22Rv1 (cell line): ENCODE results near the gene RPL18A.
A peak's percentile ranks its signal among the peaks of the same experiment; 100 is the strongest.

ENCODE experiments used
- H3K27ac ChIP-seq: fragments of 450-650 bp; 2 replicates; pipeline ENCODE4 v1.5.1; 2017
- ZFX ChIP-seq: fragments of 450-650 bp; IDR thresholded peaks from 2 replicates; pipeline ENCODE4 v1.6.1; 2017; ENCODE audit warnings: antibody characterized with exemption, borderline replicate concordance
- TF ChIP-seq, protein P1 (sequence below): fragments of 450-650 bp; IDR thresholded peaks from 2 replicates; pipeline ENCODE4 v1.5.1; 2017; ENCODE audit warnings: mild to moderate bottlenecking

The RPL18A gene

DNA sequence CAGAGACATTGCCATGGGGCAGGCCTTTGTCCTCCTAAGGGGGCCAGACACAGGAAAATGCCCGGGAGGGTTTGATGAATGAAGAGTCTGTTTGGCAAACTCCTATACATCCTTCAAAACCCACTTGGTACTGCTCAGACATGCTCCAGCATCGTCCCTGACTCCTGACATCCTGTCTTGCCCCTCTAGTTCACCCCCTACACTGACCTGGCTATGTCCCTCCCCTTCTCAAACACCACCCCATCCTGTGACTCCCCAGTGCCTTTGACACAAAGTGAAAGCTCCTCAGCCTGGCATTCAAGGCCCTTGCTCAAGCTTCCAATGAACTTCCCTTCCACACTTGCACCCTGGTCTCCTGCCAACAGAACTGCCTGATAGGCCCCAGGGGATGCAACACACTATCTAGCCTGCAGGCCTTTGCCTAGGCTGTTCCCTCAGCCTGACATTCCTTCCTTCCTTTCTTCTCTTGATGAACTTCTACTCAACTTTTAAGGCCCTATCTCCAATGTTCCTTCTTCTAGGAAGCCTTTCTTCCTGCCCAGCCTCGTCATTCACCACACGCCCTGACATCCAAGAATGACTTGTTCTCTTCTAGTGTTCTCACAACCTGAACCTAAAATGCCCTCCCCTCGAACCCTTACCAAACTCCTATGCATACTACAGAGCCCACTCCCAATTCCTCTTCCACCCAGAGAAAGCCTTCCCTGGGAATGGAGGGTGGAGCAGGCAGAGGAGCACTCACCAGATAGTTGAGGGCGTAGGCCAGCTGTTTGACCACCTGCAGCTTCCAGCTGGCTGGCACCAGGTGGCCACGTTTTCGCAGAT, 24.3 kb upstream of the RPL18A start:
- no peak for TF ChIP-seq ZFX
- TF ChIP-seq, protein P1, sequence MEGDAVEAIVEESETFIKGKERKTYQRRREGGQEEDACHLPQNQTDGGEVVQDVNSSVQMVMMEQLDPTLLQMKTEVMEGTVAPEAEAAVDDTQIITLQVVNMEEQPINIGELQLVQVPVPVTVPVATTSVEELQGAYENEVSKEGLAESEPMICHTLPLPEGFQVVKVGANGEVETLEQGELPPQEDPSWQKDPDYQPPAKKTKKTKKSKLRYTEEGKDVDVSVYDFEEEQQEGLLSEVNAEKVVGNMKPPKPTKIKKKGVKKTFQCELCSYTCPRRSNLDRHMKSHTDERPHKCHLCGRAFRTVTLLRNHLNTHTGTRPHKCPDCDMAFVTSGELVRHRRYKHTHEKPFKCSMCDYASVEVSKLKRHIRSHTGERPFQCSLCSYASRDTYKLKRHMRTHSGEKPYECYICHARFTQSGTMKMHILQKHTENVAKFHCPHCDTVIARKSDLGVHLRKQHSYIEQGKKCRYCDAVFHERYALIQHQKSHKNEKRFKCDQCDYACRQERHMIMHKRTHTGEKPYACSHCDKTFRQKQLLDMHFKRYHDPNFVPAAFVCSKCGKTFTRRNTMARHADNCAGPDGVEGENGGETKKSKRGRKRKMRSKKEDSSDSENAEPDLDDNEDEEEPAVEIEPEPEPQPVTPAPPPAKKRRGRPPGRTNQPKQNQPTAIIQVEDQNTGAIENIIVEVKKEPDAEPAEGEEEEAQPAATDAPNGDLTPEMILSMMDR, result no peak
- no peak overlapping the region for H3K27ac ChIP-seq

DNA sequence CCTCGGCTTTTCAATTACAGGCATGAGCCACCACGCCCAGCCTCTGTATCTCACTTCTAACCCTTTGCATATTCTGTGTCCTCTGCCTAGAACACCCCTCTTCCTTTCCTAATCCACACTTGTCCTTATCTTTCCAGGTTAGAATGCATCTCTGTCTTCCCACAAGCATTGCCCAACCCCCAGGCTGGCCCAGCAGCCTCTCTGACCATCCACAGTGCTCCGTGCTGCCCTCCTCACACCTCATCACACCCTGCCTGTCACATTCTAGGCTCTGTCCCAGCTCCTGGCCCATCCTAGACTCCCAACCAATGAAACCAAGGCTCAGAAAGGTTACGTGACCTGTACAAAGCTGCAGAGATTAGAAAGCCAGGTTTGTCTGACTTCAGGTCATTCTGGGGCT, 23.2 kb upstream of the RPL18A start:
- TF ChIP-seq, protein P1, result no peak
- TF ChIP-seq ZFX, result no peak
- H3K27ac ChIP-seq, result no peak overlapping the region

DNA sequence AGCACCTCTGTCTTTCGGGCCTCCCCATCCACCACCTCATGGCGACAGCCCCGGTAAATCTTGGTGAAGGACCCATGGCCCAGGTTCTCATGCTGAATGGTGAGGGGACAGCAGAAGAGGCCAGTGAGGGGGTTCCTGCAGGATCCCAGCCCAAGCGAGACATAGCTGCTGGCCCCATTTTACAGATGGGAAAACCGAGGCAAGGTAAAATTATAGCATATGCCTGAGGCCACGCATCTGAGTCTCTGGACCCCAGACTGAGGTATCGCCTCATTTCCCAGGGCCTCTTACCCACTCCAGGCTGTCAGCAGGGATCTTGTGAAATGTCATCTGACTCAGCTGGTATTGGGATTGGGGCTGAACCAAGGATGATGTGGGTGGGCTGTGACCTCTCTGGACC, 21.7 kb upstream of the RPL18A start:
- no peak for TF ChIP-seq ZFX
- TF ChIP-seq, protein P1, result no peak
- H3K27ac ChIP-seq, result no peak overlapping the region

DNA sequence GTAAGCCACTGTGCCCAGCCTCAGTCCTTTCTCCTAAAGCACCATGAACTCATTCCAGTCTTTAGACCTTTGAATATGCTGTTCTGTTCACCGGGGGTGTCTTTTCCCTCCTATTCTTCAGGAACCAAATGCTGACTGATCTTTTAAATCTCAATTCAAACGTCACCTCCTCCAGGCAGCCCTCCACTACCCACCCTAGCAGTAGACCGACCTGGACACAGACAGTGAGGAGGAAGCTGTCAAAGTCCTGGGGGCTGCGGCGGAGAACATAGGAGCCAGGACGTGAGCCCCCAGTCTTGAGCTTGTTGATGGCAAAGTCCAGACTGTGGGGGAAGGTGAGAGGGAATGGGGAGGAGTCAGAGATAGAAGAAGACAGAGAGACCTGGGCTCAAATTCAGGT, 19.7 kb upstream of the RPL18A start:
- TF ChIP-seq, protein P1, result no peak
- no peak for TF ChIP-seq ZFX
- H3K27ac ChIP-seq, result no peak overlapping the region

DNA sequence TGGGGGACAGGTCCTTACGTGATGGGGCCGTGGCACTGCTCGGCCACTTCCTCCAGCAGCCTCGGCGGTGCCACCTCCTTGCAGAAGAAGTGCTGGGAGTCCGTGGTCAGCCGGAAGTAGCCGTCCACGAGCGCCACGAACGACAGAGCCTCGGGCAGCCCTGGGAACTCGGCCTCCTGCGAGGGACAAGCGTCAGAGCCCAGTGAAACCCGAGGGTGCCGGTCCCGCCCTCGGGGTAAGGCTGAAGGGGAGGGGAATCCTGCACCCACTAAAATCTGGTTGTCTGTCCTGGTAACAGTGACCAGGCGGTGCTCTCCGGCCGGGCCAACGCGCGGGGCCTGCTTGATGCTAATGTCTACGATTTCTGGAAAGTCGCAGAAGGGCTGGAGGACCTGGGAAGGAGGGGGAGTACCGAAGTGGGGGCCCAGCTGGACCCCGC, 18.3 kb upstream of the RPL18A start:
- no peak for TF ChIP-seq ZFX
- TF ChIP-seq, protein P1, result no peak
- H3K27ac ChIP-seq, result peak overlapping the region; percentile 72

GRCh38 chr19:17841810-17842662, 17.7 kb upstream of the RPL18A start:
- peak overlapping the region; percentile 72 for H3K27ac ChIP-seq
- TF ChIP-seq, protein P1, result no peak
- no peak for TF ChIP-seq ZFX
